Iris pigment epithelial cell (primary cell): ENCODE data around the gene LRP1.

ENCODE experiments used
- DNase-seq: peaks from one replicate; pipeline ENCODE4 v3.0.0-alpha.2; 2011; ENCODE audit warnings: low read depth

LRP1 gene

GRCh38 chr12:57127726-57128518 lies at the start of gene LRP1:
Gene LRP1, plus strand, starts transcription at chr12:57128483. Its CDS starts 482 bp downstream, at chr12:57128965.
- peak; percentile 78 for DNase-seq

GRCh38 chr12:57078519-57079404 lies 49.5 kb upstream of the LRP1 start, which contains the start of gene NEMP1:
Gene NEMP1, minus strand, starts transcription at chr12:57078791. Its CDS starts 46 bp downstream, at chr12:57078745.
- peak; percentile 100 for DNase-seq

GRCh38 chr12:57079821-57080220 lies 48.5 kb upstream of the LRP1 start:
- DNase-seq, result no peak

- DNase-seq, result no peak
Observed at GRCh38 chr12:57080855-57081254, 47.4 kb upstream of the LRP1 start.

GRCh38 chr12:57085999-57086492 lies 42.2 kb upstream of the LRP1 start:
- DNase-seq, result no peak

GRCh38 chr12:57086493-57087009 lies 41.7 kb upstream of the LRP1 start:
- DNase-seq, result peak; percentile 76

DNA sequence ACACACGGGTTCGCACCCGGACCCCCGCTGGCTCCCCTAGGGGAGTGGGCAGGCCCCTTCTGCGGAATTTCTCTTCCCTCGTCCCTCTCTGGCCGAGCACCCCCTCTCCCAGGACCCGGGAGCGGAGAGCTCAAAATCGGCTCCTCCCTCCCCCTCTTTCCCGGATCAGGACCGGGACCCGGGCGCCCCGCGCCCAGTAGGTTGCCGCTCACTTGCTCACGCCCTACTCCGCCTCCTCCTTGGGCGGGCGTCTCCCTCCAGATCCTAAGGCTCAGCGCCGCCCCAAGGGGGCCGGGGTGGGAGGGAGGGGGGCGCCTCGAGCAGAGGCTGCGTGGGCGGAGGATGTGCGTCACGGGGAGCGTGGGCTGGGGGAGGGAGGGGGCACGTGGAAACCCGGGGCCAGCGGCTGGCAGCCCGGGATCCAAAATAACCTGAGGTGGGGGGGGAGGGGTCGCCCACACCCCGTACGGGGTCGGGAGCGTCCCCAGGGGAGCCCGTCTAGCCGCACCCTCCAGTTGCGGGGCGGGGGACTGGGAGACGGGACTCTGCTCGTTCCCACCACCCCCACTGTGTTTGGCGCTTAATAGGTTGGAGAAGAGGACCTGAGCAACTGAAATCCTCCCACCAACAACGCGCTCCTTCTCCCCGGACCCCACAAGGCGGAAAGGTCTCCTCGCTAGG lies 41.1 kb upstream of the LRP1 start:
- DNase-seq, result peak; percentile 90

DNA sequence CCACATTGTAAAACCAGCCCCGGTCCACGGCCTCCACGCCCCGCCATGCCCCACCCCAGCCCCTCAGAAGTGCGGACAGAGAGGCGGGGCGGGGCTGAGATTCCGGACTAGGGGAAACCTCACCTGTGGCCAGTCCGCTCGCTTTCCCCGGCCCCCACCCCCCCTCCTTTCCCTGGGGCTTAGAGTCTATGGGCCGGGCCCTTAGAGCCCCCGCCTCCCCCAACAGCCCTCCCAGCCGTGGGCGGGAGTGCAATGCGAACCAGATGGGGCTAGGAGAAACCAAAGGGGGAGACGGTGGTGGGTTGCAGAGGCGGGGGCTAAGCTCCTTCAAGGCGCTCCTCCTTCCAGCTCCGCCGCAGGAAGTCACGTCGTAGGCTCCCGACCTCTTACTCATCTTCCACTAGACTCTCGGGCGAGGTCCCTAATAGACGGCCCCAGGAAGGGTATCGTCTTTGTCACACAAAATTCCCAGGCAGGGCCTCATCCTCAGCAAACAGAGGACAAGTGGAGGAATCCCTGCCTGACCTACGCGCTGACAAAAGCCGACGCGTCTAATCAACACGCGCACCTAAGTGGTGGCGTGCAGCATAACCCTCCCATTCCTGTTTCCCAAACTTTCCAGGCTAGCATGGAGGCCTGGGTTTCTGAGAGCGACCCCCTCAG lies 40.5 kb upstream of the LRP1 start:
- peak; percentile 93 for DNase-seq

DNA sequence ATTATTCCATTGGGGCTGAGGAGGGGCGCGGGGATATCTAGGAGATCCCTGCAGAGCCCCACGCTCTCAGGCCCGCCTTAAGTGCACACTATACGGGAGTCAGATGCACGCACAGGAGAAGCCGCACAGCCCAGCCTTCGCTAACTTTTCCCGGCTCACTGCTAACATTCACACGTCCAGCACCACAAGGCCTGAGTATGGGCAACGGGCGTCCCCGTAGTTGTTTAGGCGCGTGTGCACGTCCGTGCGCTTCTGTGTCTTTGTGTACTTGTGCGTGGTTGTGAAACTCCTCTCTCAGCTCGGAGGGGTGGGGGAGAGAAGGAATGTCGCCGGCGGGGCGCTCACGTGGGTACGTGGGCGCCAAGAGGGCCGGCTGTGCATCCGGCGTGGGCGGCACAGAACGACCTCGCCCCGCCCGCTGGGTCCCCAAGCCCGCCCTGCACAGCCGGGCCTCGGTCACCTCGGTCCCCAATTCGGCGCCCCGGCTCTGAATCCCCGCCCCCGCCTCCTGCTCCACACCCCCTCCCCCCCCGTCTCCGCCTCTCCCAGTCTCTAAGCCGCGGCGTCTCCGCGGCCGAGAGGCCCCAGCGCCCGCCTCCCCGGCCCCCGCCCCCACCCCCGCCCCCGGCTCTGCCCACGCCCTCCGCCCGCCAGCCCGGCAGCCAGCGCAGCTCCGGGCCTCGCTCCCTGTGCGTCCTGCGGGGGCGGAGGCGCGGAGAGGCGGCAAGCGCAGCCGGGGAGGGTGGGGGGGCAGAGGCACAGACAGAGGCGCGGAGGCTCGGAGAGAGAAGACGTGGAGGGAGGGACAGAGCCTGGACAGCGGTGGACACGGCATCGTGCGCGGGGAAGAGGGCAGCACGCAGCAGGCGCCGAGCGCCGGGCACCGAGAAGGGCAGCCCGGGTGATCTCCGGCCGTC lies 39.7 kb upstream of the LRP1 start, which contains the start of gene NAB2:
Gene NAB2, plus strand, starts transcription at position 761 of the 917 bp plus-strand sequence. CDS start 158 bp downstream, outside the sequence.
- DNase-seq, result peak; percentile 98

DNA sequence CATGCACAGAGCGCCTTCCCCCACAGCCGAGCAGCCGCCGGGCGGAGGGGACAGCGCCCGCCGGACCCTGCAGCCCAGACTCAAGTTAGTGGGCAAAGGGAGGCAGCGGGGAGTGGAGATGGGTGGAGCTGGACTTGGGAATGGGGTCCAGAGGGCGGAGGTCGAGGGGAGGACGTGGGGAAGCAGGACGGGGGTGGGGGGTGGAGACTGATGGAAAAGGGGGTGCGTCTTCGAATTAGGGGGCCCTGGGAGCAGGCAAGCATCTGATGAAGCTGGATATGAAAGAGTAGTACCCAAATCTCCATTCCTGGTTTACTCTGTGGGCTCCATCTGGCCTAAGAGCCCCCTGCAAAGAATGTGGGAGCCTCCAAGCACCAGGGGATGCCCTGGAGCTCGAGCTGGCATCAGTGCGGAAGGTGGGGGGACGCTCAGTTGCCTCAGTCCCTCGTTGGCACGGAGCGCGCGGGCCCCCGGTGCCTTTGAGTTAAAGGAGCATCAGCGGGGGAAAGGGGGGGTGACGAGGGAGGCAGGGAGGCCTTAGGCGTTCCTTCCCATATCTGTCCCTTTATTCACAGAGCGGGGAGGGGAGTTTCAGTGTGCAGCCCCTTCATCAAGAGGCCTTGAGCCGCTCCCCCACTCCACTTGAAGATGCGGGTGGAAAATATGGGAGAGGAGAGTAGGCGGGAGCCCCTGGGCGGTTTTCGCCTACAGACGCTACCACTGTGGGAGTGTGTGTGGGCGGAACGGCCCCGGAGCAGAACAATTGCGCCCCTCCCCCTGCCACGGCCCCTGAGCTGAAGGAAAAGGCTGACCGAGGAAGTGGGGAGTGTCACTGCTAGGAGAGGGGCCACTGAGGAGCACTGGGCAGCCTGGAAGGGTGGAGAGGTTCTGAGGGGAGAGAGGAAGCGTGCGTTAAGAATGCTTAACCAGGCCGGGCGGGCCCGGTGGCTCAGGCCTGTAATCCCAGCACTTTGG lies 38.7 kb upstream of the LRP1 start:
- peak; percentile 57 for DNase-seq

GRCh38 chr12:57090490-57090889 lies 37.8 kb upstream of the LRP1 start:
- DNase-seq, result no peak

GRCh38 chr12:57090924-57091637 lies 37.2 kb upstream of the LRP1 start:
- DNase-seq, result no peak

DNA sequence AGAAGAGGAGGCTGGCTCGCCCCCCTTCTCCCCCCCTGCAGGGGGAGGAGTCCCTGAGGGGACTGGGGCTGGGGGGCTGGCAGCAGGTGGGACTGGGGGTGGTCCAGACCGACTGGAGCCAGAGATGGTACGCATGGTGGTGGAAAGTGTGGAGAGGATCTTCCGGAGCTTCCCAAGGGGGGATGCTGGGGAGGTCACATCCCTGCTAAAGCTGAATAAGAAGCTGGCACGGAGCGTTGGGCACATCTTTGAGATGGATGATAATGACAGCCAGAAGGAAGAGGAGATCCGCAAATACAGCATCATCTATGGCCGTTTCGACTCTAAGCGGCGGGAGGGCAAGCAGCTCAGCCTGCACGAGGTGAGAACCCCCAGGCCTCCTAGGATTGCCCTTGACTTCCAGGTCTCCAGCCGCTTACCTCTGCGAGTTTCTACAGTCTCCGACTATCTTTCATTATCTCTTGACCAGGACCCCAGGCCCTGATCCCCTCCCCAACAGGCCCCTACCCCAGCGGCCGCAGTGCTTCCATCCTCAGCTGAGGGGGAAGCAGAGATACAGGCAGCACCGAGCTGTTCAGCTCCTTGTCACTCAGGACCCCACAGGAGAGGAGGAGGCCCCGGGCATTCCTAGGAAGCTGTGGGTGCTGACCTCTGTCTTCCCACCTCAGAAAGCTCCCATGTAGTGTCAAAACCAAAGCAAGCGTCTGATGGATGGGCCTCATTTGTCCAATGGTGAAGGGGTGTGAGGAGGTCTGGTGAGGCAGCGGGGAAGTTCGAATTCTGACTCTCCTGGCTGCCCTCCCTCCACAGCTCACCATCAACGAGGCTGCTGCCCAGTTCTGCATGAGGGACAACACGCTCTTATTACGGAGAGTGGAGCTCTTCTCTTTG lies 36.4 kb upstream of the LRP1 start:
- no peak for DNase-seq

- no peak for DNase-seq
Observed at GRCh38 chr12:57092529-57092862, 35.8 kb upstream of the LRP1 start.

DNA sequence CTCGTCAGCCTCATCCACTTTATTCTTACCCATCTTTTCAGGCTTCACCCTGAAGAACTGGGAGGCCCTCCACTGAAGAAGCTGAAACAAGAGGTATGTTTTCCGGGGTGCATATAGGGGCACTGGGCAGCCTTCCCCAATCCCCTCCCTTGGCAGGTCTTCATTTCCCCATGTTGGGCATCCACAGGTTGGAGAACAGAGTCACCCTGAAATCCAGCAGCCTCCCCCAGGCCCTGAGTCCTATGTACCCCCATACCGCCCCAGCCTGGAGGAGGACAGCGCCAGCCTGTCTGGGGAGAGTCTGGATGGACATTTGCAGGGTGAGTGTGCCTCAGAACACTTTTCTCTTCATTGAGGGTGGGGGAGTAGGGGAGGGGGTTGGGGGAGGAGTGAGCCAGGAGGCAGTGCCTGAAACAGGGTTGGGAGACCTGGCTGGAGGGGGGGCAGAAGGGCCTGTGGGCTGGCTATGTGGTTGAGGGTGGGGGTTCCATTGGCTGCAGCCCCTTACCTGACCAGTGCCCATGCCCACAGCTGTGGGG lies 35.3 kb upstream of the LRP1 start:
- DNase-seq, result no peak

DNA sequence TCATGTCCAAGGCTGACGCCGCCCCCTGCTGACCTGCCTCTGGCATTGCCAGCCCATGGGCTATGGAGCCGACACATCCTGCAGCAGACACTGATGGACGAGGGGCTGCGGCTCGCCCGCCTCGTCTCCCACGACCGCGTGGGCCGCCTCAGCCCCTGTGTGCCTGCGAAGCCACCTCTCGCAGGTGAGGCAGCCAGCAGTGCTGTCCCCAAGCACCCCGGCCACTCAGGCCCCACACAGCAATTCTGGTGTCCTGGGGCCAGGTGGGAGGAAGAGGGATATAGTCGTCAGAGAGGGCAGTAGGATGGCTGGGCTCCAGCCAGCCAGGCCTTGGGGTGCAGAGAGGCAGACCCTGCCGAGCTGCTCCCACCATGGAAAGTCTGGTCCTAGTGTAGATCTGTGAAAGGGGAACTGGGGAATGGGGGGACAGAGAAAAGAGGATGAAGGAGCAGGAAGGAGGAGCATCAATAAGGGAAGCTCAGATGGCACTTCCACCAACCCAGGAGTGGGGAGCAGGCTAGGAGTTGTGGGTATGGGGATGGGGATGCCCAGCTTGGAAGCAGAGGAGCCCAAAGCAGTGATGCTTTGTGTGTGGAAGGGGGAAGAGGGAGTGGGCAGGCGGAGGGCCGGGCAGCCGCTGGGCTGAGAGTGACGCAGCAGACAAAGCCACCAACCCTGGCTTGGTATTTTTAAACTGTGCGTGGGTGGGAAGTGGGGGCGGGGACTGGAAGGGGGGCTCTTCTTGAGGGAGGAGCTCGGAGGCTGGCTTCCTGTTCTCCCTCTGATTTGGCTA lies 34.7 kb upstream of the LRP1 start:
- peak; percentile 87 for DNase-seq
